Measurements from ENCODE around the gene IL18RAP.

IL18RAP gene

DNA sequence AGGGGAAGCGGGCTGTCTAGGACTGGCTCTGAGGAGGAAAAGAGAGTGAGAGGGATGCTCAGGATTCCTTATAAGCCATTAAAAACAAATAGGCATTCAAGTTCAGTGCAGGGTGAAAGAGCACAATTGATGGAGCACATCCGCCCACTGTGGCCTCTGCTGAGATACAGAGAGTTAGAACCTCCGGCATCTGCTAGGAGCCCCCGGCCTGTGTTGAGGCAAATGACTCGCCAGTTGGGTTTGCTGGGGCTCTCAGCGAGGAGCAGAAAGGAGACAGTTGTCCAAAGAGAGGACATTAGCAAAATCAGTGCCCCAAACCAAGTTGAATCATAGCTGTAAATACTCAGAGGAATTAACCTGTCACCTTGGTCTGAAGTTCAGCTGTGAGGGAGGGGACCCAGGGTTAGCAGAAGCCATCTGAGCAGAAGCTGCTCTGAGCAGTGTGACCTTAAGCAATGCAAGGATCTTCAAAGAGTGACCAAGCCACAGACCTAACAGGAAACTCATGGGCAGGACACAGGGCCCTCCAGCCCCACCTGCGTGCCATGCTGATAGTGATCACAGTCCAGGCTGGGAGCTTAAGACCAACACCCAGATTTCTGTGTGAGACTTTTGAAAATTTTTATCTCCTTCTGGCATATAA is 23.3 kb upstream of the IL18RAP start:
- Histone ChIP-seq H3K27me3 (ENCODE audit: control insufficient read depth, insufficient read depth, low read length) (no peaks in the 10 kb centered on the region), H3K4me3 (ENCODE audit: low read depth, low read length) (no peak overlapping the region), H3K9me3 (ENCODE audit: control insufficient read depth, insufficient read depth, low read length) (no peaks in the 10 kb centered on the region), H3K4me1 (ENCODE audit: control insufficient read depth, insufficient read depth, low read length) (no peaks in the 10 kb centered on the region), H3K36me3 (ENCODE audit: control insufficient read depth, insufficient read depth, low read length) (no peaks in the 10 kb centered on the region), H3K9ac (ENCODE audit: low read depth, low read length) (no peak overlapping the region)

DNA sequence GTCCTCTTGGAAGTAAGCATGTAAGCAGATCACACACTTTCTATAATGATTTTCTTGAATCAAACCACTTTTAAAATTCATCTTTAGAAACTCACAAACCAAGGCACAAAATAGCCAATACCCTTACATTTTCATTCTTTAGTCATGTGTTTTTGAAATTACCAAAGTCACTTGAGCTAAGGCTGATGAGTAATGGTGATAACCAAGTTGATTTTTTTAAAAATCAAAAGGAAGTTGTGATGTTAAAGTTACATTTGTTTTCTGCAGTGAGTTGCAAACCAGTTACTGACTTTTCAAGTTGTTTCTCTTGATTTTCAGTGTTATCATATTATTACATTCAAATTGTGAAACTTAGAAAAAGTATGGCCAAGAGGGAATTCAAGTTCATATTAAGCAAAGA is 21.5 kb upstream of the IL18RAP start:
- H3K4me3 ChIP-seq (ENCODE audit: low read depth, low read length) = no peak overlapping the region

DNA sequence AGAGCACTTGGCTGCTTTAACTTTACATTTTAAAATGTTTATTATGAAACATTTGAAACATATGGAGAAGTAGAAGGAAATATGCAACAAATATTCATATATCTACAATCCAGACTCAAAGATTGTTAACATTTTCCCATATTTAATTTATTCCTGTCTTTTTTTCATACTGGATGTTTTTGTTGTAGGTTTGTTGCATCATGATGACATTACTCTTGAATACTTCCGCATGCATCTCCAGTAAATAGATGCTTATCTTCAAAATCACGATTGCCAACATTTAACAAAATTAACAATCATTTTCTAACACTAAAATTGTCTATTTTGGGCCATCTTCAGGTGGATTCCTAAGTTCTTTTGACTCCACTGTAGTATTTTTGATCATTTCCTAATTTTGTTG is 21.1 kb upstream of the IL18RAP start:
- Histone ChIP-seq H3K9me3 (ENCODE audit: control insufficient read depth, insufficient read depth, low read length) (no peaks in the 10 kb centered on the region), H3K27me3 (ENCODE audit: control insufficient read depth, insufficient read depth, low read length) (no peaks in the 10 kb centered on the region), H3K9ac (ENCODE audit: low read depth, low read length) (no peak overlapping the region), H3K4me1 (ENCODE audit: control insufficient read depth, insufficient read depth, low read length) (no peaks in the 10 kb centered on the region), H3K36me3 (ENCODE audit: control insufficient read depth, insufficient read depth, low read length) (no peaks in the 10 kb centered on the region), H3K4me3 (ENCODE audit: low read depth, low read length) (no peak overlapping the region)

More for the DNA sequence above, 21.5 kb upstream of the IL18RAP start:
- no peaks in the 10 kb centered on the region for H3K4me1 ChIP-seq (ENCODE audit: control insufficient read depth, insufficient read depth, low read length)
- H3K36me3 ChIP-seq (ENCODE audit: control insufficient read depth, insufficient read depth, low read length) = no peaks in the 10 kb centered on the region
- no peak overlapping the region for H3K9ac ChIP-seq (ENCODE audit: low read depth, low read length)
- H3K27me3 ChIP-seq (ENCODE audit: control insufficient read depth, insufficient read depth, low read length) = no peaks in the 10 kb centered on the region
- no peaks in the 10 kb centered on the region for H3K9me3 ChIP-seq (ENCODE audit: control insufficient read depth, insufficient read depth, low read length)

DNA sequence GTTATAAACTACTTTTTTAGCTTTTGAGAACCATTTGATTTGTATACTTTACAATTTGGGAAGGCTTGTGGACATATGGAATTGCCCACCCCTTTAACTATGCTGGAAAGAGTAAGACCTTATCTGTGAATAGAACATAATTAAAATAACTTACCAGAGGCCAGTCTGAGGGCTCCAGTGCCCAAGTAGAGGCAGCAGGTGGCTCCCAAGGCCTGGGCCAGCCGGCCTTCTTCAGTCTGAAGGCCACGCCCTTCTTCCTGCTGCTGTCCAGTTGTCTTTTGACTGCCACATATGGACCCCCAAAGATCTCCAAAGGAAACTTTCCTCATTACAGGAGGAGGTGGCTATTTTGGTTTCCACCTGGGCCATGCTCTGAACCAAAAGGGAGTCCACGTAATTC is 12.0 kb upstream of the IL18RAP start:
- no peaks in the 10 kb centered on the region for H3K4me1 ChIP-seq (ENCODE audit: control insufficient read depth, insufficient read depth, low read length)

DNA sequence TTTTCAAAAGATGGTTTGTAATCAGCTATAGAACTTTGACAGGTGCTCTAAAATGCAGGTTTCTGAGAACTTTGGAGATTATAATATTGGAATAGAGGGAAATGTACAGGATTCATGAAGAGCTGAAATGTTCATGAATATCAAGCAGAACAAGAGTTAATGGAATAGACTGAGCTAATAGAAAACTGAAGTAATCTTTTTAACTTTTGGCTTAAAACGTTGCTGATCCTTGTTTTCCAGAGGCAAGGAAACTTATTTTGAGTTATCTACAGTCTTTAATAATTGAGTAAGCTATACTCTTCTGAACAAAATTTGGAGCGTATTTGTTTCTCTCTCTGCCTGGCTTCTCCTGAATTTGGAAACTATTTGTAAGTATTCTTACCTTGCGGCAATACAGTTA is 10.8 kb upstream of the IL18RAP start:
- Histone ChIP-seq H3K36me3 (ENCODE audit: control insufficient read depth, insufficient read depth, low read length) (no peaks in the 10 kb centered on the region), H3K4me1 (ENCODE audit: control insufficient read depth, insufficient read depth, low read length) (no peaks in the 10 kb centered on the region), H3K9ac (ENCODE audit: low read depth, low read length) (no peak overlapping the region), H3K27me3 (ENCODE audit: control insufficient read depth, insufficient read depth, low read length) (no peaks in the 10 kb centered on the region), H3K4me3 (ENCODE audit: low read depth, low read length) (no peak overlapping the region), H3K9me3 (ENCODE audit: control insufficient read depth, insufficient read depth, low read length) (no peaks in the 10 kb centered on the region)

More for the DNA sequence above, 12.0 kb upstream of the IL18RAP start:
- Histone ChIP-seq H3K9me3 (ENCODE audit: control insufficient read depth, insufficient read depth, low read length) (no peaks in the 10 kb centered on the region), H3K9ac (ENCODE audit: low read depth, low read length) (no peak overlapping the region), H3K4me3 (ENCODE audit: low read depth, low read length) (no peak overlapping the region), H3K27me3 (ENCODE audit: control insufficient read depth, insufficient read depth, low read length) (no peaks in the 10 kb centered on the region), H3K36me3 (ENCODE audit: control insufficient read depth, insufficient read depth, low read length) (no peaks in the 10 kb centered on the region)

DNA sequence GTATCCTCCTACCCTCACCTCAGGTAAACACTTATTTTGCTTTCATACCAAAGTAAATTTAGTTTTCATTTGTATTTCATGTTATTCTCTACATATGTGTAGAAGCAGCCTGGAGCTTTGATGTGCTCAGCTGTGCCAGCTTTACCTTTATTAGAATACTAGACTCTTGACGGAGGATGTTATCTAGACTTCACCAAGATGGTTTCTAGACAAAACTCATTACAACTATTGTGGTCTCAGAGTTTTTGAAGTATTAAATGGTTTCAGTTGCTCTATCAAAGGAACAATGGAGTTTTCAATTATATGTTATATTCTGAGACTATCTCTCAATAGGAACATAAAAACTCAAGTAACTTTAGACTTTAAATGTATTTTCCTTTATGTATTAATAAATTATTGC is 5.0 kb upstream of the IL18RAP start:
- Histone ChIP-seq H3K9me3 (ENCODE audit: control insufficient read depth, insufficient read depth, low read length) (no peaks in the 10 kb centered on the region), H3K4me1 (ENCODE audit: control insufficient read depth, insufficient read depth, low read length) (no peaks in the 10 kb centered on the region), H3K4me3 (ENCODE audit: low read depth, low read length) (no peak overlapping the region), H3K27me3 (ENCODE audit: control insufficient read depth, insufficient read depth, low read length) (no peaks in the 10 kb centered on the region), H3K36me3 (ENCODE audit: control insufficient read depth, insufficient read depth, low read length) (no peaks in the 10 kb centered on the region), H3K9ac (ENCODE audit: low read depth, low read length) (no peak overlapping the region)

DNA sequence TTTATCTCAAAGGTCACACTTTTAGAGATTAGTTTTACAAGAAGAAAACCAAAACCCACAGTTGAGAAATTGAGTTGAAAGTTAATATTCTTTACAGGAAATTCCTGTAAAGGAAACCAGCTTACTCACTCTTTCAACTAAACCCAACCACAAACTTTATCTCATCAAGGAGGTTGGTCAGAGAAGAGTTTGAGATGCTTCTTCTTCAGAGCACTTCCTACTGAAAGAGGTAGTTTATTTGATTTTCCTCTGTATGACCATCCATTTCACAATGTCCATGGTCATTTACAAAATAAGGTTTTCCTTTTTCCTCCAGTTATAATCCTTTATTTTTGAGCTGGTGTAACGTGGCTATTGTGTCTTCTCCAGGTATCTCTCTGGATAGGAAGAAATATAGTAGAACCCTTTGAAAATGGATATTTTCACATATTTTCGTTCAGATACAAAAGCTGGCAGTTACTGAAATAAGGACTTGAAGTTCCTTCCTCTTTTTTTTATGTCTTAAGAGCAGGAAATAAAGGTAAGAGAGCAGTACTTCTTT is 4.5 kb upstream of the IL18RAP start:
- no peak overlapping the region for H3K9ac ChIP-seq (ENCODE audit: low read depth, low read length)
- no peaks in the 10 kb centered on the region for H3K27me3 ChIP-seq (ENCODE audit: control insufficient read depth, insufficient read depth, low read length)
- no peaks in the 10 kb centered on the region for H3K36me3 ChIP-seq (ENCODE audit: control insufficient read depth, insufficient read depth, low read length)
- H3K9me3 ChIP-seq (ENCODE audit: control insufficient read depth, insufficient read depth, low read length) = no peaks in the 10 kb centered on the region
- no peak overlapping the region for H3K4me3 ChIP-seq (ENCODE audit: low read depth, low read length)
- no peaks in the 10 kb centered on the region for H3K4me1 ChIP-seq (ENCODE audit: control insufficient read depth, insufficient read depth, low read length)

DNA sequence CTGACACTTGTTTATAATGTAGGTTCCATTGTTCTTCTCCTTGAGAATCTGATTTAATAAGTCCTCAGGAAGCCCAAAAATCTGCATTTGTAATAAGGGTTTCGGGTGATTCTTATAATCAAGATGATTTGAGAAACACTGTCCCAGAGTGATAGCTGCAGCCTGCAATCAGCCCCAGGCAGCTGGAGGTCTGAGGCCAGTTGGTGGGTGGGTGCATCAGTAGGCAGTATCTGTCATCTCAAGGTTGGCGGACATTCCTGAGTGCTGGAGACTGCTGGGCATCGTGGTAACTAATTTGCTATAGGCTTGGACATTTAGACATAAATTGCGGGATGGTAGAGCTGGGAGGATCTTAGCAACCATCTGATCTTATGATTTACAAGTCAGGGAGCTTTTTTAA is 2.7 kb upstream of the IL18RAP start:
- H3K36me3 ChIP-seq (ENCODE audit: control insufficient read depth, insufficient read depth, low read length) = no peaks in the 10 kb centered on the region
- H3K4me1 ChIP-seq (ENCODE audit: control insufficient read depth, insufficient read depth, low read length) = no peaks in the 10 kb centered on the region
- H3K4me3 ChIP-seq (ENCODE audit: low read depth, low read length) = no peak overlapping the region
- no peaks in the 10 kb centered on the region for H3K9me3 ChIP-seq (ENCODE audit: control insufficient read depth, insufficient read depth, low read length)
- no peak overlapping the region for H3K9ac ChIP-seq (ENCODE audit: low read depth, low read length)
- no peaks in the 10 kb centered on the region for H3K27me3 ChIP-seq (ENCODE audit: control insufficient read depth, insufficient read depth, low read length)

DNA sequence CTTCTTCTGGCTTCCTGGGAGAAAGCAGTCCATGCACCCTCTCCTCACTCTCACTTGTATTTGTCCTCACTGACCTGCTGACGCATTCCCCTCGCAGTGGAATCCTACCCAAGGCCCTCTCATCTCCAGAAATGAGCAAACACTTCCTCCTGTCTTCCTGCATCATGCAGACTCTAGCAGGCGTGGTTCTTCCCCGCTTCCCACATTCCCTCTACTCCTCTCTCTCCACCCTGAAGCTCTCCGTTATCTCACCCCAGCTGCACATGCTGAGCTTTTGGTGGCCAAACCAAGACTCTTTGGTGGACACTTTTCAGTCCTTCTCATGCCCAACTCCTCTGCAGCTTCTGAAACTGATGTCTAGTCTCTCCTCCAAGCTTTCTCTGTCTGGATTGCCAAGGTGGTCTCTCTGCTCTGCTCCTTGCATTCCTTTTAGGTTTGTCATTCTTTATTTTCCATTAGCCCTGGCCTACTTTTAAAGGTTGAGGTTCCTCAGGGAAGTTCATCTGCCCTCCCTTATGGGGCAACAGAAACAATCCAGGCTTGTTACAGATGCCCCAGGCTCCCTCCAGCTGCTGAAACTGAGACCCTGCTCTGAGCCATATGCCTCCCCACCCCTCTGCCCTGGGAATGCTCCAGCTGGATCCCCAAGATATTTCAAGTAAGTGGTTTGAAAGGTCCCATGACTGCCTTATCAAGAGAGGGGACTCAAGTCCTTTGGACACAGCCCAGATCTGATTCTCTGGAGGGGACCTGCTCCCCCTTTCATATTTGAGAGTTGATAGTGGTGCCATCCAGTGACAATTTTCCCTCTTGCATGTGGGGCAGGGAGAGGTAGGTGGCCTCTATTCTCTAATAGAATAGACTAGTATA is 835 bp upstream of the IL18RAP start:
- H3K9me3 ChIP-seq (ENCODE audit: control insufficient read depth, insufficient read depth, low read length) = no peaks in the 10 kb centered on the region
- H3K4me3 ChIP-seq (ENCODE audit: low read depth, low read length) = no peak overlapping the region
- no peak overlapping the region for H3K9ac ChIP-seq (ENCODE audit: low read depth, low read length)
- H3K4me1 ChIP-seq (ENCODE audit: control insufficient read depth, insufficient read depth, low read length) = no peaks in the 10 kb centered on the region
- no peaks in the 10 kb centered on the region for H3K27me3 ChIP-seq (ENCODE audit: control insufficient read depth, insufficient read depth, low read length)
- no peaks in the 10 kb centered on the region for H3K36me3 ChIP-seq (ENCODE audit: control insufficient read depth, insufficient read depth, low read length)

DNA sequence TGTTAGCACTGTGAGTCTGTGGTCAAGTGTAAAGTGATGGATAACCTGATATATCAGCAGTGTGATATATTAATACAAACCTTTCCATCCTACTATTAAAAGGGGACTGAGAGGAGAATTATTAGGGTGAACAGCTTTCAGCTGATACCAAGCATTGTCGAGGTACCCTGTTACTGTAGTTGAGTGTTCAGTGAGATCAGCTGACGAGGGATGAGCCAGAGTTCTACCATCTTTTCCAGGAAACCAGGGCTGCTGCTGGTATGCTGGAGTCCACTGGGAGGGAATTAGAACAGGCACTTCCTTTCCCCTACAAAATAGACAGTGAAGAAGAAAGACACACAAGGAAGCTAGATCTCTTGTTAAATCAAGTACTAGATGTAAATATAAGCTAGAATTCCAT is 408 bp downstream of the IL18RAP start:
- Histone ChIP-seq H3K9me3 (ENCODE audit: control insufficient read depth, insufficient read depth, low read length) (no peaks in the 10 kb centered on the region), H3K4me3 (ENCODE audit: low read depth, low read length) (no peak overlapping the region), H3K4me1 (ENCODE audit: control insufficient read depth, insufficient read depth, low read length) (no peaks in the 10 kb centered on the region), H3K36me3 (ENCODE audit: control insufficient read depth, insufficient read depth, low read length) (no peaks in the 10 kb centered on the region), H3K27me3 (ENCODE audit: control insufficient read depth, insufficient read depth, low read length) (no peaks in the 10 kb centered on the region), H3K9ac (ENCODE audit: low read depth, low read length) (no peak overlapping the region)

DNA sequence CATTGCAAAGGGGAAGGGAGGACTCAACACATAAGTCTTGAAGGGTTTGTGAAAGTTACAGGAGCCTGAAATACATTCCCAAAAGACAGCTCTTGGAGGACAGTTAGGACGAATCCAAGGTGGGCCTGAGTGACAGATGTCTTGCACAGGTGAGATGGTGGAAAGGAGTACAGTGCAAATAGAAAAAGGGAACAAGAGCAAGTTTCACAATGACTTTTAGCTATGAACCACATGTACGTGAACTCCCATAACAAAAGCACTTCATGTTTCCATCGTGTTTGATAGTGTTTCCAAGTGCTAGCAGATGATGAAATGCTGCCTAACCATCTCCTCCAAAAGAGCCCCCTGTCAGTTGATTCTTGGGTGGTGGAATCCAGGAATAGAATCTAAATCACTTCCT is 1.8 kb downstream of the IL18RAP start:
- no peak overlapping the region for H3K4me3 ChIP-seq (ENCODE audit: low read depth, low read length)
- no peaks in the 10 kb centered on the region for H3K4me1 ChIP-seq (ENCODE audit: control insufficient read depth, insufficient read depth, low read length)
- no peak overlapping the region for H3K9ac ChIP-seq (ENCODE audit: low read depth, low read length)
- no peaks in the 10 kb centered on the region for H3K36me3 ChIP-seq (ENCODE audit: control insufficient read depth, insufficient read depth, low read length)
- H3K27me3 ChIP-seq (ENCODE audit: control insufficient read depth, insufficient read depth, low read length) = no peaks in the 10 kb centered on the region
- no peaks in the 10 kb centered on the region for H3K9me3 ChIP-seq (ENCODE audit: control insufficient read depth, insufficient read depth, low read length)
